GM18520 (cell line): Measurements from ENCODE around the gene SH3BP5L.
"Not testable (repeated sequence)": the region's sequence is repeated elsewhere in the genome, so short reads cannot be mapped to it uniquely, and the experiment has no call there.

Experiments
- ATAC-seq: cut with Tn5 transposase; IDR thresholded peaks from one replicate; pipeline ENCODE4 v1.9.1; 2021; ENCODE audit not compliant: unreplicated experiment

The SH3BP5L gene

DNA sequence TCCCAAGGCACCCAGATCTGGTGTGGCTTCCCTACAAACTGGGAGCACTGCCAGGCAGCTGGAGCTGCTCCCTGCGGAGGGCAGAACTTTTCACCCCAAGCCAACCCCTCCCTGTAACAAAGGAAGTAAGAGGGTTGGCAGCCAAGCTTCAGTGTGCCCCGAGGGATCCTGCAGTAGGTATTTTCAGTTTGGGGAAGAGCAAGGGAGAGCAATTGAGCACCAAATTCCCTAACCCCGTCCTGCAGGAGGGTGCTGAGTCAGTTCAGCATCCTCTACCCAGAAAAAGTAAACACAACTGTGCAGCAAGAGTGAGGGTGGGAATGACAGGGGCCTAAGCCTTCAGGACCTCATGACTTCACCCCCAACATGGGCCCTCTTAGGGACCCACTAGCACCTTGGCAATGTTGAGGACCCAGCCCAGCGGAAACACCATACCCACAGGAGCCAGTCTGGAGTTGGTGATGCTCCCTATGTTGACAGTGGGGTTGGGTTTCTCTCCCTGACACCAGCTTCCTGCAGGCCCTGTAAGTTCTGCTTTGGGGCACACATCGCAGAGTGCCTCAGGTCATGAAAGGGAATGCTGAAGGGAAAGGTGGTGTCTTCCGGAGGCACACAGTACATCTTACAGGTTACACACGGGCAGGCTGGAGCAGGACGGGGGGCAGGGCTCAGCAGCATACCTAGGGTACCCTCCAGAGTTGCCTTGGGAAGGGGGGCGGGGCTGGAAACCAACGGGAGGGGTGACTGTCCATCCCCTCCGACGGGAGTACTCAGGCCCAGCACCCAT, 14.8 kb downstream of the SH3BP5L start:
- no peak for ATAC-seq

- ATAC-seq = no peak
These were observed 15.6 kb downstream of the SH3BP5L start for GRCh38 chr1:248810000-248810726.

- no peak for ATAC-seq
These were observed 16.8 kb downstream of the SH3BP5L start for GRCh38 chr1:248808876-248809275.

GRCh38 chr1:248807067-248807737, 18.5 kb downstream of the SH3BP5L start:
- ATAC-seq = peak; percentile 35

DNA sequence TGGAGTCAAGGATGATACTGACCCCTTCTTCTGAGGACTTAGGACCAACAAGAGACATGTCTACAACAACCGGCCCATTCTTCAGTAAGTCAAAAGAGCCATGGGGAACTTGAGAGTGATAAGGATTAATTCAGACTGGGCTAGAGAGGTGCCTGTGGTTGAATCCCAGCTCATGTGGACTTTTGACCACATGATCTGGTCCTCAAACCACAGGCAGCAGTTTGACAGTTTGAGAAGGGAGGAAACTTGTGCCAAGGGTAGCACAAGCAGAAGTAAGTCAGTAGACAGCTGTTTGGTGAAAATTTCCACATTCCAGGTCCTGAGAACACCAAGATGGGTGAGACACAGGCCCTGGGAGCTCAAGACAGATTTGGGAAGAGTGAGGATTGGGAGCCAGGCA, 19.8 kb downstream of the SH3BP5L start:
- ATAC-seq = no peak

DNA sequence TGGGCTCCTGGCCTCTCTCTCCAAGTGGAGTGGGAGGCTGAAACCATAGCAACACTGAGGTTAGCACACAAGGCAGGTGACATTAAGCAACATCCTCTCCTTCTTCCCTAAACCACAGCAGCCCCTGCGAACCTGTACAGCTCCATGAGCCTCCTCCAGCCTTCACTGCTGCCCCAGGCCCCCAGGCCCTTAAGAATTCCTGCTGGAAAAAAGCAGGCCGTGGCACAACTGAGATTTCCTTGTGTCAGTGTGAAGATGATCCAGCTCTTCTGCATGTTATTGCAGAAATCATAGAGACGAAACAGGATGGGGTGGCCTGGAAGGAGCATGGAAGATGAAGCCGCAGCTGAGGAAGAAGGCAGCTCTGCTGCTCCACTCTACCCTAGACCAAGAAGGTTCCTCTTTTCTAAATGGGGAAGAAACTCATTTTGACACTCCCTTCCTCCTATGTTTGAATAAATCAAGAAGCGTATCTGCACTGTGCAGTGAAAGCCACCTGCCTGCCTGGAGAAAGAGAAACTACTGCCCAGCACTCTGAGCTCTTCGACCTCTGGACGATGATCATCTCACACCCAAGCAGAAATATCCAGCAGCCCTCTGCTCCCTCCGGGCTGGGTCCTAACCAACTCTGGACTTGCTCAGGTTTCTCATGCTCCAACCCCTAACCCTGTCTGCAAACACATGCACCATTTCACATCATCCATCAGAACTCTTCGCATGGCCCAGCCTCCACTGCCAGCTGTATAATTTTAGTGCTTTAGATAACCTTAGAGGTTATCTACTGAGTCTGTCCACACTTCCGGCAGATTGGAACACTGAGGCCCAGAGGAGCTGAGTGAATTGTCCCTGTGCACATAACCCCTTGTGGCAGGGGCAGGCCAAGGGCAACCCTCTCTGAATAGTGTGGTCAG, 20.7 kb downstream of the SH3BP5L start:
- peak; percentile 75 for ATAC-seq

DNA sequence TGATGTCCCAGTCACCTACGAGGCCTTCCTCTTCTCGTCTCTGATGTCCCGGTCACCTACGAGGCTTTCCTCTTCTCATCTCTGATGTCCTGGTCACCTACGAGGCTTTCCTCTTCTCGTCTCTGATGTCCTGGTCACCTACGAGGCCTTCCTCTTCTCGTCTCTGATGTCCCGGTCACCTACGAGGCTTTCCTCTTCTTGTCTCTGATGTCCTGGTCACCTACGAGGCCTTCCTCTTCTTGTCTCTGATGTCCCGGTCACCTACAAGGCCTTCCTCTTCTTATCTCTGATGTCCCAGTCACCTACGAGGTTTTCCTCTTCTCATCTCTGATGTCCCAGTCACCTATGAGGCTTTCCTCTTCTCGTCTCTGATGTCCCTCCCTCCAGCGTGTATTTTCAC, 22.2 kb downstream of the SH3BP5L start:
- not testable (repeated sequence) for ATAC-seq

GRCh38 chr1:248802454-248802853, 23.3 kb downstream of the SH3BP5L start:
- ATAC-seq = no peak

DNA sequence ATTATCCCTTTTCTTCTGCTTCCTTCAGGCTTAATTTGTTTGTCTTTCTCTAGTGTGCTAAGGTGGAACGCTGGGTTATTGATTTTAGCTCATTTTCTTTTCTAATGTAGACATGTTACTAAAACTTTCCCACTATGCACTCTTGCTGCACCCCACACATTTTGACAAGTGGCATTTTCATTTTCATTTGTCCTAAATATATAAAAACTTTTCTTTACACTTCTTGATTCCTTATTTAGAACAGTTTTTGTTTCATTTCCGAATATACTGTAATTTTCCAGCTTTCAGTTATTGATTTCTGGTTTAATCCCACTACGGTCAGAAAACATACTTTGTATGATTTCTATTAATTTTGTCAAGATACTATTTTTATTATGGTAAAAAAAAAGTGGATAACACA, 25.3 kb downstream of the SH3BP5L start:
- ATAC-seq = peak; percentile 27

DNA sequence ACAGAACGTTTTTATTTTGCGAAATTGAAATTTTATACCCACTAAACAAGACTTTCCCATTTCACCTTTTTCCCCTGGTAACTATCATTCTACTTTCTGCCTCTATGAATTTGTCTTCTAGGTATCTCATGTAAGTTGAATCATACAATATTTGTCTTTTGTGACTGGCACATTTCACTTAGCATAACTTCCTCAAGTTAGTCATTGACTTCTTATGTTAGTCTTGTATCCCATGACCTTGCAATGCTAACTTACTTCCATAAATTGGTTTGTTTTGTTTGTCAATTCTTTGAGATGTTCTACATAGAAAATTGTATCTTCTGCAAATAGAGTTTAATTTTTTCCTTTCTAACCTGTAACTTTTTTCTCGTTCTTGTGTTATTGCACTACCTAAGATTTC, 26.9 kb downstream of the SH3BP5L start:
- ATAC-seq = no peak

DNA sequence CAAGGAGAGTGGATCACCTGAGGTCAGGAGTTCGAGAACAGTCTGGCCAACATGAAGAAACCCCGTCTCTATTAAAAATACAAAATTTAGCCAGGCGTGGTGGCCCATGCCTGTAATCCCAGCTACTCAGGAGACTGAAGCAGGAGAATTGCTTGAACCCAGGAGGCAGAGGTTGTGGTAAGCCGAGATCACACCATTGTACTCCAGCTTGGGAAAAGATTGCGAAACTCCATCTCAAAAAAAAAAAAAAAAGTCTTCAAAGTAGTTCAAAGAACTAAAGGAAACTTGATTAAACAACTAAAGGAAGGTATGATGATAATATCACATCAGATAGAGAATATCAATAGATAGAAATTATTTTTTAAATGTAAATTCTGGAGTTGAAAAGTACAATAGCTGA, 31.1 kb downstream of the SH3BP5L start:
- not testable (repeated sequence) for ATAC-seq

- ATAC-seq = peak; percentile 95
These were observed 32.1 kb downstream of the SH3BP5L start for GRCh38 chr1:248793592-248793991.

DNA sequence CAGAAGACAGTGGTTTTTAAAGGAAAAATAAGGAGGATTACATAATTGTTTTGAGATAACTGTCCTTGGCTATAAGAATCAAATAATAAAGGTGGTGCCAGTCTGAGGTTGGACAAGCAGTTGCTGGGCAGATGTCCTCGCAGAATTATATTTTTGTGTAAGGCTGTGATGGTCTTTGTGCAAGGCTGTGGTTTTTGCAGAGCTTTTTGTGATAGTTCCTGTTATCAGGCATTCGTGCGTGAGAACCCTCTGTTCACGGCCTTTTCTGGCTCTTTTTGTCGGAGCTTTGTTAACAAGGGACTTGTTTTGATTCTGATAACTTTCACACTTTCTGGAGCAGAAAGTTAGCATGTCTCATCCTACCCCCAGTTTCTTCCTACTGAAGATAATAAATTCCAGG, 33.4 kb downstream of the SH3BP5L start:
- no peak for ATAC-seq

DNA sequence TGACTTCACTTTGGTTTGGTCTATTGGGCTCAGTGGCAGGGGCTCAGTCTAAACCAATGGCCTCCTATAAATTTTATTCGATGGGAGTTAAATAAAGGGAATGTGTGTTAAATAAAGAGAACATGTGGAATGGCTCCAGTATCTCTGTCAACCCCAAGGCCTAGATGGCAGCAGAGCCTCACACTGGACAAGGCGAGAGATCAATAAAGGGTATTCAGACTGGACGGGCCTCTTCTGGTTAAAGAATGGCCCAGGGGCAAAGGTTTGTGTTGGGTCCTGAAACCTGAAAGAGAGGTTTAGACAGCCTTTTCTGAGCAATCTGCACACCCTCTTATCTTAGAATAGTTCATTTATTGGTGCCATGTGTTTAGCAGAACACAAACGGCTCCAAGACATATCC, 34.7 kb downstream of the SH3BP5L start:
- ATAC-seq = no peak

DNA sequence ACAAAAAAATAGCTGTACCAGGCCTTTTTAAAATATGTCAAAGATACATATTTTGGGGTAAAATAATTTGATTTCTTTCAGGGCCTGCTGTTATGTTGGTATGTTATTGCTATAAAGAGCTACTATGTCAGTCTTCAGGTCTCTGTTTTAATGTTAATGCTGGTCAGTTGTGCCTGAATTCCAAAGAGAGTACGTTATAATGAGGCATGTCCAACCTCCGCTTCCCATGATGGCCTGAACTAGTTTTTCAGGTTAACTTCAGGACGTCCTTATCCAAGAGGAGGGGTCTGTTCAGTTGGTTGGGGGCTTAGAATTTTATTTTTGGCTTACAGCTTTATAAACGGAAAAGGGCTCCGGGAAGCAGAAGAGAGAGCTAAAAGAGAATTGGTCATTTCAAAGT, 35.3 kb downstream of the SH3BP5L start:
- no peak for ATAC-seq

GRCh38 chr1:248789337-248789736, 36.4 kb downstream of the SH3BP5L start:
- not testable (repeated sequence) for ATAC-seq

DNA sequence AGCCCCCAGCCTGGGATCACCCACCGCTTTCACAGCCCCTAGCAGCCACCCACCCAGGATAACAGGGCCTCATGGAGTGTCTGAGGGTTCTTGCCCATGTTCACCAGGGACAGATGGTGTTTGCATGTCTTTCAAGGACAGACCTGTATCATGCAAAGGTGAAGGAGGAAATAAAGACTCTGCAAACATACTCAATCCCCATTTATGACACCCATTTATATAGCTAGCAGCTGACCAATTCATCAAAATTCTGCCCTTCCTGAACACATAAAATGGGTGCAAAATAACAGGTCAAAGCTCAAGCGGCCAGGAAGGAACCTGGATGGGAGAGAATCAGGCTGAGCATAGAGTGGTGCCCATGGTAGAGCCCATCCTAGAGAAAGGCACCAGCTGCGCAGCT, 37.4 kb downstream of the SH3BP5L start:
- no peak for ATAC-seq

GRCh38 chr1:248787430-248787829, 38.3 kb downstream of the SH3BP5L start:
- no peak for ATAC-seq

DNA sequence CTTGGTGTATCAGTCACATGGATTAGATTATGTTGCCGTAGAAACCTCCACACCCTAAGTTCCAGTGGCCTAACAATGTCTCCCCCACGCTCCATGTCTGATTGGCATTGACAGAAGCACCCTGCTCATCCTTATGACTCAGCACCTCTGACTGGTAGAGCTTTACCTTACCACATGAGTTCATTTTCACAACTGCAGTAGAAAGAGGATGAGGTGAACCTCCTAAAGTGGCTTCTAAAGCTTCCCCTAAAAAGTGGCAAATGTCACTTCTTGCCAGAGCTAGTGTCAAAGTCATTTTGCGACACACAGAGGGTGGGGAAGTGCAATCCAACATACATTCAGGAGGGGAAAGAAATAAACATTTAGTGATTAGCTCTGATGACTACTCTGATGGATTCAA, 39.6 kb downstream of the SH3BP5L start:
- ATAC-seq = peak; percentile 96

DNA sequence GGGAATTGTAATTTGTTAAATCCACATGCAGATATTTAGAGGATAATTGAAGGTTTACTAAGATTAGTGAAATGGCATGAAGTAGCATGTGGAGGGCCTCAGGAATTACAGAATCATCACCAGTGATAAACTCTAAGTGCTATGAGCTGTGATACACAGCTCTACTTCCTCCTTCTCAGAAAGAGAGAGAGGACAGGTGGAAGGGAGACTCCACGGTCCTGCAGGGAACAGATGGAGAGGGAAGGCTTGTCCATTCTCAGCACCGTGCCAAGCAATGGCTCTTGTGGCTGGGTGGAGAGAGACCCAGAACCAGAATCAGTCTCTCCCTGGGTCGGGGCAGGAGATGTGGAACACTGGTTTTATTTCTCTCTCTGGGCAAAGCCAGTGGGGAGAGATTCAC, 42.3 kb downstream of the SH3BP5L start:
- ATAC-seq = no peak
